NK-92 treated with Interleukin-12 subunit alpha and Interleukin-12 subunit beta, amount 100 ng/mL, for 24 hours (cell line): ENCODE measurements around the gene MIEF1.

Source experiments
- DNase-seq: peaks from one replicate; lab custom pipeline; 2025; lab: John Stamatoyannopoulos, UW

The MIEF1 gene

GRCh38 chr22:39528681-39529486, 26.8 kb downstream of the MIEF1 start:
- DNase-seq: no peak

- no peak for DNase-seq
Observed at GRCh38 chr22:39529487-39529851, 27.4 kb downstream of the MIEF1 start.

- DNase-seq: no peak
Observed at GRCh38 chr22:39530116-39530515, 28.0 kb downstream of the MIEF1 start.

- no peak for DNase-seq
Observed at GRCh38 chr22:39530692-39531331, 28.7 kb downstream of the MIEF1 start.

GRCh38 chr22:39532215-39533073, 30.4 kb downstream of the MIEF1 start, which contains the start of gene RPS19BP1:
RPS19BP1 (minus strand) TSS chr22:39532748; CDS start chr22:39532738, 10 bp downstream.
- DNase-seq: peak; percentile 95

- DNase-seq: no peak
Observed at GRCh38 chr22:39534092-39534506, 32.0 kb downstream of the MIEF1 start.

GRCh38 chr22:39534591-39535356, 32.7 kb downstream of the MIEF1 start:
- DNase-seq: peak; percentile 58

- no peak for DNase-seq
Observed at GRCh38 chr22:39535357-39535725, 33.3 kb downstream of the MIEF1 start.

- DNase-seq: no peak
Observed at GRCh38 chr22:39535831-39536449, 33.9 kb downstream of the MIEF1 start.

- no peak for DNase-seq
Observed at GRCh38 chr22:39536711-39537110, 34.6 kb downstream of the MIEF1 start.

- DNase-seq: no peak
Observed at GRCh38 chr22:39537975-39538374, 35.9 kb downstream of the MIEF1 start.

- DNase-seq: no peak
Observed at GRCh38 chr22:39543095-39543494, 41.0 kb downstream of the MIEF1 start.

- DNase-seq: no peak
Observed at GRCh38 chr22:39545386-39546365, 43.6 kb downstream of the MIEF1 start.

GRCh38 chr22:39546889-39547586, 44.9 kb downstream of the MIEF1 start:
- DNase-seq: no peak

GRCh38 chr22:39547587-39547947, 45.5 kb downstream of the MIEF1 start:
- no peak for DNase-seq

GRCh38 chr22:39553429-39553828, 51.3 kb downstream of the MIEF1 start:
- DNase-seq: no peak

- no peak for DNase-seq
Observed at GRCh38 chr22:39554151-39554550, 52.1 kb downstream of the MIEF1 start.

GRCh38 chr22:39556970-39557841, 55.1 kb downstream of the MIEF1 start:
- no peak for DNase-seq
